DOHH2 (cell line): ENCODE data around the gene B4GALT3.

Source experiments
- CTCF ChIP-seq: fragments of 200-600 bp; sonication (generic); IDR thresholded peaks from one replicate; pipeline ENCODE4 v1.5.1; 2014; ENCODE audit warnings: antibody characterized with exemption, mild to moderate bottlenecking, low read depth, low read length; ENCODE audit not compliant: poor library complexity, severe bottlenecking
- EZH2phosphoT487 ChIP-seq: fragments of 200-600 bp; sonication (generic); IDR thresholded peaks from 2 replicates; pipeline ENCODE4 v1.6.1; 2017; ENCODE audit warnings: borderline replicate concordance, mild to moderate bottlenecking, antibody characterized with exemption, low read length, moderate library complexity, mixed read lengths

- no peak for TF ChIP-seq CTCF
- TF ChIP-seq EZH2phosphoT487, result no peak
Observed at GRCh38 chr1:161217831-161218230, 40.5 kb upstream of the B4GALT3 start.
